HFFc6 (cell line): ENCODE data around the gene ENOSF1. TPM values are rescaled to one million over a fixed set of nuclear protein-coding genes. Genes with fewer than 3 reads are reported as not detected.

Source experiments
- DNase-seq: peaks from one replicate; pipeline ENCODE4 v3.0.0-alpha.2; 2018
- H3K27ac Mint-ChIP-seq: 2 replicates; pipeline ENCODE4 v1.8.0; 2020; ENCODE audit warnings: mild to moderate bottlenecking, mixed read lengths
- H3K27me3 Mint-ChIP-seq: 2 replicates; pipeline ENCODE4 v1.8.0; 2021; ENCODE audit warnings: mild to moderate bottlenecking, moderate library complexity, mixed read lengths; ENCODE audit not compliant: insufficient read depth
- H3K36me3 Mint-ChIP-seq: 2 replicates; pipeline ENCODE4 v1.8.0; 2021; ENCODE audit warnings: low read depth, mixed read lengths
- H3K4me1 Mint-ChIP-seq: 2 replicates; pipeline ENCODE4 v1.8.0; 2020; ENCODE audit warnings: low read depth, mixed read lengths
- H3K4me3 Mint-ChIP-seq: 2 replicates; pipeline ENCODE4 v1.8.0; 2020; ENCODE audit warnings: mild to moderate bottlenecking, moderate library complexity, mixed read lengths
- H3K9me3 Mint-ChIP-seq: 2 replicates; pipeline ENCODE4 v1.8.0; 2020; ENCODE audit warnings: mild to moderate bottlenecking, mixed read lengths
- CTCF ChIP-seq: fragments of 200-600 bp; sonication (generic); IDR thresholded peaks from 2 replicates; pipeline ENCODE4 v1.5.0; 2021; ENCODE audit warnings: antibody characterized with exemption, mild to moderate bottlenecking
- total RNA-seq, 6 experiments: library from RNA; stranded (reverse); fragmentation: NEBNext Ultra II Directional; extraction: Animal tissue kit (Norgen Biotek cat#: 25700); gene quantifications; 2 replicates in 1 of 6; 3 replicates in 5 of 6; pipeline ENCODE4 v1.2.3, GENCODE V29; 2021

ENOSF1 gene
- total RNA-seq, 6 experiments from 2014 or later, result 8.3 to 15.7 (median 12.4) TPM

- Mint-ChIP-seq H3K9me3 (no peaks in the 10 kb centered on the region), H3K36me3 (peaks cover 6% of the 10 kb centered on the region; the same call in 1 of the 2 replicates), H3K4me1 (no peaks in the 10 kb centered on the region), H3K27ac (no peak overlapping the region), H3K4me3 (no peak overlapping the region), H3K27me3 (peaks cover 2% of the 10 kb centered on the region; the same call in 1 of the 2 replicates)
- TF ChIP-seq CTCF, result no peak
- no peak for DNase-seq
Observed at GRCh38 chr18:693466-694187, 18.8 kb downstream of the ENOSF1 start.

- no peaks in the 10 kb centered on the region for H3K4me1 Mint-ChIP-seq
- H3K27me3 Mint-ChIP-seq, result peaks cover 2% of the 10 kb centered on the region; the same call in 1 of the 2 replicates
- no peak for DNase-seq
- no peak overlapping the region for H3K4me3 Mint-ChIP-seq
- no peaks in the 10 kb centered on the region for H3K9me3 Mint-ChIP-seq
- TF ChIP-seq CTCF, result no peak
- no peak overlapping the region for H3K27ac Mint-ChIP-seq
- peaks cover 6% of the 10 kb centered on the region; the same call in 1 of the 2 replicates for H3K36me3 Mint-ChIP-seq
Observed at GRCh38 chr18:692824-693223, 19.6 kb downstream of the ENOSF1 start.

GRCh38 chr18:688323-688722 is 24.1 kb downstream of the ENOSF1 start:
- TF ChIP-seq CTCF, result no peak
- Mint-ChIP-seq H3K36me3 (peaks cover 10% of the 10 kb centered on the region; the same call in 1 of the 2 replicates), H3K4me1 (no peaks in the 10 kb centered on the region), H3K9me3 (no peaks in the 10 kb centered on the region), H3K4me3 (no peak overlapping the region), H3K27me3 (peaks cover 3% of the 10 kb centered on the region; the same call in 1 of the 2 replicates), H3K27ac (no peak overlapping the region)
- DNase-seq, result no peak

- Mint-ChIP-seq H3K36me3 (peaks cover 4% of the 10 kb centered on the region; the same call in 1 of the 2 replicates), H3K27ac (no peak overlapping the region), H3K27me3 (peaks cover 3% of the 10 kb centered on the region; the same call in 1 of the 2 replicates), H3K9me3 (no peaks in the 10 kb centered on the region), H3K4me1 (no peaks in the 10 kb centered on the region), H3K4me3 (no peak overlapping the region)
- no peak for TF ChIP-seq CTCF
- no peak for DNase-seq
Observed at GRCh38 chr18:686339-687111, 25.9 kb downstream of the ENOSF1 start.

- no peak for DNase-seq
- Mint-ChIP-seq H3K27ac (no peak overlapping the region), H3K36me3 (peaks cover 4% of the 10 kb centered on the region; the same call in 1 of the 2 replicates), H3K4me3 (no peak overlapping the region), H3K27me3 (peaks cover 4% of the 10 kb centered on the region), H3K9me3 (no peaks in the 10 kb centered on the region), H3K4me1 (no peaks in the 10 kb centered on the region)
- TF ChIP-seq CTCF, result no peak
Observed at GRCh38 chr18:685438-685837, 27.0 kb downstream of the ENOSF1 start.
